ENCODE measurements around the gene NCK2. TPM values are rescaled to one million over a fixed set of nuclear protein-coding genes. Genes with fewer than 3 reads are reported as not detected.

The NCK2 gene
- total RNA-seq, 1 experiment from 2014 or later: 75.4 TPM

- TF ChIP-seq RORB (CRISPR knock-in tag; IDR thresholded peaks at IDR 0.05) (no peak), TP53 (CRISPR knock-in tag; IDR thresholded peaks at IDR 0.05) (no peak), ETV6 (CRISPR knock-in tag; IDR thresholded peaks at IDR 0.05) (no peak), ZNF121 (CRISPR knock-in tag; IDR thresholded peaks at IDR 0.05) (no peak), JAZF1 (CRISPR knock-in tag; IDR thresholded peaks at IDR 0.05) (no peak), ELF4 (CRISPR knock-in tag; IDR thresholded peaks at IDR 0.05; ENCODE audit: low read depth) (no peak), ZNF219 (CRISPR knock-in tag; IDR thresholded peaks at IDR 0.05; ENCODE audit: borderline replicate concordance) (no peak)
- TF ChIP-seq, protein P1, sequence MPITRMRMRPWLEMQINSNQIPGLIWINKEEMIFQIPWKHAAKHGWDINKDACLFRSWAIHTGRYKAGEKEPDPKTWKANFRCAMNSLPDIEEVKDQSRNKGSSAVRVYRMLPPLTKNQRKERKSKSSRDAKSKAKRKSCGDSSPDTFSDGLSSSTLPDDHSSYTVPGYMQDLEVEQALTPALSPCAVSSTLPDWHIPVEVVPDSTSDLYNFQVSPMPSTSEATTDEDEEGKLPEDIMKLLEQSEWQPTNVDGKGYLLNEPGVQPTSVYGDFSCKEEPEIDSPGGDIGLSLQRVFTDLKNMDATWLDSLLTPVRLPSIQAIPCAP (CRISPR knock-in tag; IDR thresholded peaks at IDR 0.05): no peak
- TF ChIP-seq, protein P2, sequence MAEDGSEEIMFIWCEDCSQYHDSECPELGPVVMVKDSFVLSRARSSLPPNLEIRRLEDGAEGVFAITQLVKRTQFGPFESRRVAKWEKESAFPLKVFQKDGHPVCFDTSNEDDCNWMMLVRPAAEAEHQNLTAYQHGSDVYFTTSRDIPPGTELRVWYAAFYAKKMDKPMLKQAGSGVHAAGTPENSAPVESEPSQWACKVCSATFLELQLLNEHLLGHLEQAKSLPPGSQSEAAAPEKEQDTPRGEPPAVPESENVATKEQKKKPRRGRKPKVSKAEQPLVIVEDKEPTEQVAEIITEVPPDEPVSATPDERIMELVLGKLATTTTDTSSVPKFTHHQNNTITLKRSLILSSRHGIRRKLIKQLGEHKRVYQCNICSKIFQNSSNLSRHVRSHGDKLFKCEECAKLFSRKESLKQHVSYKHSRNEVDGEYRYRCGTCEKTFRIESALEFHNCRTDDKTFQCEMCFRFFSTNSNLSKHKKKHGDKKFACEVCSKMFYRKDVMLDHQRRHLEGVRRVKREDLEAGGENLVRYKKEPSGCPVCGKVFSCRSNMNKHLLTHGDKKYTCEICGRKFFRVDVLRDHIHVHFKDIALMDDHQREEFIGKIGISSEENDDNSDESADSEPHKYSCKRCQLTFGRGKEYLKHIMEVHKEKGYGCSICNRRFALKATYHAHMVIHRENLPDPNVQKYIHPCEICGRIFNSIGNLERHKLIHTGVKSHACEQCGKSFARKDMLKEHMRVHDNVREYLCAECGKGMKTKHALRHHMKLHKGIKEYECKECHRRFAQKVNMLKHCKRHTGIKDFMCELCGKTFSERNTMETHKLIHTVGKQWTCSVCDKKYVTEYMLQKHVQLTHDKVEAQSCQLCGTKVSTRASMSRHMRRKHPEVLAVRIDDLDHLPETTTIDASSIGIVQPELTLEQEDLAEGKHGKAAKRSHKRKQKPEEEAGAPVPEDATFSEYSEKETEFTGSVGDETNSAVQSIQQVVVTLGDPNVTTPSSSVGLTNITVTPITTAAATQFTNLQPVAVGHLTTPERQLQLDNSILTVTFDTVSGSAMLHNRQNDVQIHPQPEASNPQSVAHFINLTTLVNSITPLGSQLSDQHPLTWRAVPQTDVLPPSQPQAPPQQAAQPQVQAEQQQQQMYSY (CRISPR knock-in tag; IDR thresholded peaks at IDR 0.05): no peak
Measured at GRCh38 chr2:105820151-105820550, 75.4 kb downstream of the NCK2 start (continued).

DNA sequence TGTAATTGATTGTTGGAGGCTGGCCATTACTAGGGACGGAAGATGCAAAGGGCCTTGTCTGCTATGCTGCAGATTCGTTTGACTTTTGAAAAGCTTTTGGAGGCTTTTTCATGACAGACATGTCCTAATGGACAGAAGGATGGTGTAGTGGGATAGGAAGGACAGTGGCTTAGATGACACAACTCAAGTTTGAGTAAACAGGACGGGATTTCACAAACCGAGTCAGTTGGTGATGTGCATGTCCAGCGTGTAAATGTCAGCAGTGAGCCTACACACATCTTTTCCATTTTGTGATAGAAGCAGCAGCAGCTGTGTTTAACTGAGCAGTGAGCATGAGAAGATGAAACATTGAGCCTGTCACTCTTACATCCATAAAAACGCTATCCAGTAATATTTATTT lies 76.0 kb downstream of the NCK2 start:
- H3K4me3 Mint-ChIP-seq: no peak overlapping the region
- no peaks in the 10 kb centered on the region for H3K27me3 Mint-ChIP-seq (ENCODE audit: low read depth)
- DNase-seq (ENCODE audit: low spot score) (no peak), ATAC-seq (no peak)
- H3K27ac Mint-ChIP-seq: no peak overlapping the region; the same call in 1 of the 2 replicates
- CTCF ChIA-PET: no interaction called here
- POLR2A ChIA-PET: no interaction called here
- H3K9me3 Mint-ChIP-seq: no peaks in the 10 kb centered on the region
- H3K4me1 Mint-ChIP-seq: peaks cover 21% of the 10 kb centered on the region
- H3K36me3 Mint-ChIP-seq: peaks cover 23% of the 10 kb centered on the region
- TF ChIP-seq MAX (CRISPR knock-in tag; IDR thresholded peaks at IDR 0.05): no peak
- no peak for TF ChIP-seq ZNF263 (CRISPR knock-in tag; IDR thresholded peaks at IDR 0.05; ENCODE audit: low read depth)
- TF ChIP-seq, protein P3, sequence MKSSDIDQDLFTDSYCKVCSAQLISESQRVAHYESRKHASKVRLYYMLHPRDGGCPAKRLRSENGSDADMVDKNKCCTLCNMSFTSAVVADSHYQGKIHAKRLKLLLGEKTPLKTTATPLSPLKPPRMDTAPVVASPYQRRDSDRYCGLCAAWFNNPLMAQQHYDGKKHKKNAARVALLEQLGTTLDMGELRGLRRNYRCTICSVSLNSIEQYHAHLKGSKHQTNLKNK (CRISPR knock-in tag; IDR thresholded peaks at IDR 0.05): no peak
- no peak for TF ChIP-seq STAT6 (CRISPR knock-in tag; conservative IDR thresholded peaks at IDR 0.05; ENCODE audit: low read depth)
- TF ChIP-seq, protein P4, sequence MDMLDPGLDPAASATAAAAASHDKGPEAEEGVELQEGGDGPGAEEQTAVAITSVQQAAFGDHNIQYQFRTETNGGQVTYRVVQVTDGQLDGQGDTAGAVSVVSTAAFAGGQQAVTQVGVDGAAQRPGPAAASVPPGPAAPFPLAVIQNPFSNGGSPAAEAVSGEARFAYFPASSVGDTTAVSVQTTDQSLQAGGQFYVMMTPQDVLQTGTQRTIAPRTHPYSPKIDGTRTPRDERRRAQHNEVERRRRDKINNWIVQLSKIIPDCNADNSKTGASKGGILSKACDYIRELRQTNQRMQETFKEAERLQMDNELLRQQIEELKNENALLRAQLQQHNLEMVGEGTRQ (CRISPR knock-in tag; IDR thresholded peaks at IDR 0.05): no peak
- TF ChIP-seq ETV6 (CRISPR knock-in tag; IDR thresholded peaks at IDR 0.05): no peak
- TF ChIP-seq MYBL2 (CRISPR knock-in tag; IDR thresholded peaks at IDR 0.05): no peak
- TF ChIP-seq ZNF425 (CRISPR knock-in tag; conservative IDR thresholded peaks at IDR 0.05): no peak
- TF ChIP-seq ERG (CRISPR knock-in tag; IDR thresholded peaks at IDR 0.05): no peak
- TF ChIP-seq GRHL2 (CRISPR knock-in tag; IDR thresholded peaks at IDR 0.05; ENCODE audit: insufficient replicate concordance, severe bottlenecking): no peak
- TF ChIP-seq, protein P5, sequence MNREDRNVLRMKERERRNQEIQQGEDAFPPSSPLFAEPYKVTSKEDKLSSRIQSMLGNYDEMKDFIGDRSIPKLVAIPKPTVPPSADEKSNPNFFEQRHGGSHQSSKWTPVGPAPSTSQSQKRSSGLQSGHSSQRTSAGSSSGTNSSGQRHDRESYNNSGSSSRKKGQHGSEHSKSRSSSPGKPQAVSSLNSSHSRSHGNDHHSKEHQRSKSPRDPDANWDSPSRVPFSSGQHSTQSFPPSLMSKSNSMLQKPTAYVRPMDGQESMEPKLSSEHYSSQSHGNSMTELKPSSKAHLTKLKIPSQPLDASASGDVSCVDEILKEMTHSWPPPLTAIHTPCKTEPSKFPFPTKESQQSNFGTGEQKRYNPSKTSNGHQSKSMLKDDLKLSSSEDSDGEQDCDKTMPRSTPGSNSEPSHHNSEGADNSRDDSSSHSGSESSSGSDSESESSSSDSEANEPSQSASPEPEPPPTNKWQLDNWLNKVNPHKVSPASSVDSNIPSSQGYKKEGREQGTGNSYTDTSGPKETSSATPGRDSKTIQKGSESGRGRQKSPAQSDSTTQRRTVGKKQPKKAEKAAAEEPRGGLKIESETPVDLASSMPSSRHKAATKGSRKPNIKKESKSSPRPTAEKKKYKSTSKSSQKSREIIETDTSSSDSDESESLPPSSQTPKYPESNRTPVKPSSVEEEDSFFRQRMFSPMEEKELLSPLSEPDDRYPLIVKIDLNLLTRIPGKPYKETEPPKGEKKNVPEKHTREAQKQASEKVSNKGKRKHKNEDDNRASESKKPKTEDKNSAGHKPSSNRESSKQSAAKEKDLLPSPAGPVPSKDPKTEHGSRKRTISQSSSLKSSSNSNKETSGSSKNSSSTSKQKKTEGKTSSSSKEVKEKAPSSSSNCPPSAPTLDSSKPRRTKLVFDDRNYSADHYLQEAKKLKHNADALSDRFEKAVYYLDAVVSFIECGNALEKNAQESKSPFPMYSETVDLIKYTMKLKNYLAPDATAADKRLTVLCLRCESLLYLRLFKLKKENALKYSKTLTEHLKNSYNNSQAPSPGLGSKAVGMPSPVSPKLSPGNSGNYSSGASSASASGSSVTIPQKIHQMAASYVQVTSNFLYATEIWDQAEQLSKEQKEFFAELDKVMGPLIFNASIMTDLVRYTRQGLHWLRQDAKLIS (CRISPR knock-in tag; IDR thresholded peaks at IDR 0.05; ENCODE audit: borderline replicate concordance): no peak

Measured in WTC11 (cell line).